Lower leg skin (tissue), 4 donors: ENCODE measurements around the gene BHLHE23. TPM values are rescaled to one million over a fixed set of nuclear protein-coding genes. Genes with fewer than 3 reads are reported as not detected.

Experiments
- DNase-seq, 2 donors: peaks; one replicate each; pipeline ENCODE4 v3.0.0-alpha.2; 2019; ENCODE audit warnings: low spot score in 2 of 2
- H3K4me3 ChIP-seq: fragments of 200-600 bp; sonication (generic); 2 replicates; pipeline ENCODE4 v1.5.1; 2017; ENCODE audit warnings: mild to moderate bottlenecking, low read depth; ENCODE audit not compliant: poor library complexity, severe bottlenecking
- CTCF ChIP-seq, 3 donors: fragments of 450-650 bp; IDR thresholded peaks; one replicate each; pipeline ENCODE4 v1.5.1; 2016; ENCODE audit warnings: antibody characterized with exemption in 3 of 3, mild to moderate bottlenecking in 3 of 3, moderate library complexity in 2 of 3
- POLR2A ChIP-seq, 2 donors: fragments of 450-650 bp; IDR thresholded peaks; one replicate each; pipeline ENCODE4 v1.6.1; 2016 to 2017; ENCODE audit warnings: antibody characterized with exemption in 2 of 2, mild to moderate bottlenecking in 1 of 2, moderate library complexity in 1 of 2
- WGBS, 2 donors: methylation state at CpG; one replicate each; pipeline ENCODE4 v1.1.5; 2018; 5-methylcytosine and 5-hydroxymethylcytosine counted together
- intact Hi-C: fragments of 100-400 bp; cut with DNase I; formaldehyde crosslinking; loops from one replicate; pipeline ENCODE4 v1.15.0; 2023; ENCODE audit warnings: low total_unique reads
- total RNA-seq, 4 donors: library from RNA; depleted of rRNA; stranded (reverse); fragments of >200 nt; gene quantifications; one replicate each; pipeline ENCODE4 v1.1.0, GENCODE V29; 2016

BHLHE23 gene
- total RNA-seq, 4 donors from 2014 or later: 0.23 TPM; not detected in 3

- intact Hi-C loops: no loop called here
- TF ChIP-seq CTCF (IDR thresholded peaks at IDR 0.05) (no peak), POLR2A (IDR thresholded peaks at IDR 0.05) (no peak)
- no peak for DNase-seq
- H3K4me3 ChIP-seq: no peak overlapping the region
- WGBS, 2 donors: 68 to 76% methylated on average over 13 to 14 of the region's 14 CpGs
Measured at GRCh38 chr20:63045401-63045800, 38.6 kb upstream of the BHLHE23 start.

- DNase-seq: no peak
- TF ChIP-seq POLR2A (IDR thresholded peaks at IDR 0.05) (no peak), CTCF (IDR thresholded peaks at IDR 0.05) (no peak)
- 69 to 72% methylated on average over 13 to 16 of the region's 16 CpGs for WGBS, 2 donors
- intact Hi-C loops: no loop called here
- H3K4me3 ChIP-seq: no peak overlapping the region
Measured at GRCh38 chr20:63044605-63045004, 37.8 kb upstream of the BHLHE23 start.

DNA sequence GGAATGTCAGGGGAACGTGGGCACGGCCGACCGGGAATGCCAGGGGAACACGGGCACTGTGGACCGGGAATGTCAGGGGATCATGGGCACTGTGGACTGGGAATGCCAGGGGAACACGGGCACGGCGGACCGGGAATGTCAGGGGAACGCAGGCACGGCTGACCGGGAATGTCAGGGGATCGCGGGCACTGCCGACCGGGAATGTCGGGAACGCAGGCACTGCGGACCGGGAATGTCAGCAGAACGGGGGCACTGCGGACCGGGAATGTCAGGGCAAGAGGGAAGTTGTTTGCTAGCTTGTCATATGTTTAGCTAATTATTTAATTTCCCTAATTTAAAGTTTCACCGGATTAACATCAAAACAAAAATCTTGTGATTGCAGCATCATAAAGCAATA lies 37.4 kb upstream of the BHLHE23 start:
- TF ChIP-seq CTCF (IDR thresholded peaks at IDR 0.05) (no peak), POLR2A (IDR thresholded peaks at IDR 0.05) (no peak)
- DNase-seq: no peak
- no peak overlapping the region for H3K4me3 ChIP-seq
- intact Hi-C loops: no loop called here
- 76 to 80% methylated on average over 25 of the region's 25 CpGs for WGBS, 2 donors

GRCh38 chr20:63043348-63044203 lies 36.8 kb upstream of the BHLHE23 start:
- WGBS, 2 donors: 86% methylated on average over 60 to 64 of the region's 64 CpGs
- H3K4me3 ChIP-seq: no peak overlapping the region
- DNase-seq: no peak
- TF ChIP-seq CTCF (IDR thresholded peaks at IDR 0.05): no peak
- no peak for TF ChIP-seq POLR2A (IDR thresholded peaks at IDR 0.05)
- intact Hi-C loops: no loop called here

DNA sequence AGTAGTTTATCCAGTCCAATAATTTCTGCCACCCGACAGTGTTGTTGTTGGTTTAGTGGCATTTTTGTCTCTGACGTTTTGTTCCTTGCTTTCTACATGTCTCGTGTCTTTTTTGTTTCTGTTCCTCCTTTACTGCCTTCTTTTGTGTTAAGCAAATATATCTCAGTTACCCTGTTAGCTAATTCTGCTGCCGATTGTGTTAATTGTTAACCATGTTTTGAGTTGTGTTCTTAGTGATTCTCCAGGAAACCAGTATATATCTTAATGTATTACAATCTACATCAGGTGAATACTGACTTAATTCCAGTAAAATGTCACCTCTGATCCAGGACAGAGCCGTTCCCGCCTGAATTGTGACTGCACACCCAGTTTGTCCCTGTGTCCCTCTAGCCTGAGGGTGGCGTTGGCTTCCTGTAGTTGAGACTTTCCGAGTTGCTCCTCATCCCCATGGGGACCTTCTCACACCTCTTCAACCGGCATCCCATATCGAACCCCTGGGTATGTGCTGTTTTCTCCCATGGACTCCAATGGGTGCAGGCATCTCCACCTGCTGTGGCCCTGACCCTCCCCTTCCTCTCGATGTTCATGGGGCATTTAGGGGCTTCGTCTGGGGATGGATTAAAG lies 35.8 kb upstream of the BHLHE23 start:
- no peak for DNase-seq
- intact Hi-C loops: no loop called here
- TF ChIP-seq CTCF (IDR thresholded peaks at IDR 0.05) (no peak), POLR2A (IDR thresholded peaks at IDR 0.05) (no peak)
- H3K4me3 ChIP-seq: no peak overlapping the region
- WGBS, 2 donors: 65 to 66% methylated on average over 12 of the region's 12 CpGs
